SU-DHL-6 (cell line): ENCODE data around the gene CREBBP.

Experiments
- CTCF ChIP-seq: fragments of 200-600 bp; sonication (generic); IDR thresholded peaks from one replicate; pipeline ENCODE4 v1.5.1; 2017; ENCODE audit warnings: antibody characterized with exemption, mild to moderate bottlenecking, low read length, moderate library complexity; ENCODE audit not compliant: insufficient read depth, poor library complexity, severe bottlenecking
- EZH2phosphoT487 ChIP-seq: fragments of 200-600 bp; sonication (generic), shearing (Covaris generic); conservative IDR thresholded peaks from 2 replicates; pipeline ENCODE4 v1.6.1; 2018; ENCODE audit warnings: mild to moderate bottlenecking, antibody characterized with exemption, low read length, moderate library complexity, mixed read lengths

DNA sequence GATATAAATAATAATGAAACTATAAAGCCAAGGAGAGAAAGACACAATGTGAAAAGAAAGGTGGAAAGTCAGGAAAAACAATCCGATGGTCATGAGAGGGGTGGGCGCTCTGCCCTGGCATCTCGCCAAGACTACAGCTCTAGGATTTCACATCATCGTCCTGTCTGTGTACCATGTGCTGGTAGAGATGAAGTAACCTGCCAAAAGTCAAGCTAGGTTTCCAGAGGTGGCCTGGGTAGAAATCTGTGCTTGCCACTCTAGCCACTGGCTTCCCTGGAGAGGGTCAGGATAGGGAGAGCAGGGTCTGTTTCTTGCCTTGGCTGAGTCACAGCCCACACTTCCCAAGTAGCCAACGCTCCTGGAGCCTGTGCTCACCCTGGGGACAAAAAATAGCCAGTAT, 132.2 kb downstream of the CREBBP start:
- TF ChIP-seq CTCF: no peak
- TF ChIP-seq EZH2phosphoT487: no peak
